Measurements from ENCODE around the gene PPIF.

GRCh38 chr10:79390551-79391229 is 43.4 kb downstream of the PPIF start:
- no peak for TF ChIP-seq CTCF (conservative IDR thresholded peaks at IDR 0.05)
- TF ChIP-seq EZH2 (IDR thresholded peaks at IDR 0.05; ENCODE audit: low read depth) = no peak
